Measurements from ENCODE around the gene IGSF9. TPM values are rescaled to one million over a fixed set of nuclear protein-coding genes. Genes with fewer than 3 reads are reported as not detected.

The IGSF9 gene
- total RNA-seq, 1 donor from 2014 or later, result 2.1 TPM

DNA sequence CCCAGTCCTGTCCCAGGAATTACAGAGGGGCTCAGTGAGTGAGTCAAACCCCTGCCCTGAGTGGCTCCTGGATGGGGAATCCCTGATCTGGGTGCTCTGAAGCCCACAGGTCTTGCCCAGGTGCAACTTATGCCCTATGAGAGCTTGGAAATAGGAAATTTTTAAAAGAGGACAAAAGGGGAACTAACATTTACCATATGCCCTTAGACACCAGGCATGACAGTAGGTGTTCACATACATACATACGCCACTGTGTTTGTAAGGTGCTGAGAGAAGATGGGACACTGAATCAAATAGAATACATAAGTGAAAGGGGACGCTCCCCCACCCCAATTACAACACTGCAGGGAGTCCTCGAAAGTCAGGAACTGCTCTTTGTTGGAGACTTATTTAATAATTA is 46.9 kb downstream of the IGSF9 start:
- H4K20me1 ChIP-seq (ENCODE audit: insufficient read depth, low read length), result no peaks in the 10 kb centered on the region
- FAIRE-seq, result no peak
- no peak for DNase-seq (ENCODE audit: low read depth)
- peaks cover 11% of the 10 kb centered on the region for H3K4me1 ChIP-seq (ENCODE audit: insufficient read depth, low read length)
- no peak overlapping the region for H3K27ac Mint-ChIP-seq (ENCODE audit: unreplicated experiment)
- peaks cover 5% of the 10 kb centered on the region for H3K9me3 Mint-ChIP-seq (ENCODE audit: unreplicated experiment)
- no peak overlapping the region for H3K4me3 Mint-ChIP-seq (ENCODE audit: unreplicated experiment)
- no peak overlapping the region for H3K4me2 ChIP-seq (ENCODE audit: low read length)
- peaks cover 18% of the 10 kb centered on the region for H3K4me1 Mint-ChIP-seq (ENCODE audit: low read depth, unreplicated experiment)
- TF ChIP-seq EZH2 (IDR thresholded peaks at IDR 0.05; ENCODE audit: insufficient read depth, low read length), result no peak
- TF ChIP-seq, protein P1, sequence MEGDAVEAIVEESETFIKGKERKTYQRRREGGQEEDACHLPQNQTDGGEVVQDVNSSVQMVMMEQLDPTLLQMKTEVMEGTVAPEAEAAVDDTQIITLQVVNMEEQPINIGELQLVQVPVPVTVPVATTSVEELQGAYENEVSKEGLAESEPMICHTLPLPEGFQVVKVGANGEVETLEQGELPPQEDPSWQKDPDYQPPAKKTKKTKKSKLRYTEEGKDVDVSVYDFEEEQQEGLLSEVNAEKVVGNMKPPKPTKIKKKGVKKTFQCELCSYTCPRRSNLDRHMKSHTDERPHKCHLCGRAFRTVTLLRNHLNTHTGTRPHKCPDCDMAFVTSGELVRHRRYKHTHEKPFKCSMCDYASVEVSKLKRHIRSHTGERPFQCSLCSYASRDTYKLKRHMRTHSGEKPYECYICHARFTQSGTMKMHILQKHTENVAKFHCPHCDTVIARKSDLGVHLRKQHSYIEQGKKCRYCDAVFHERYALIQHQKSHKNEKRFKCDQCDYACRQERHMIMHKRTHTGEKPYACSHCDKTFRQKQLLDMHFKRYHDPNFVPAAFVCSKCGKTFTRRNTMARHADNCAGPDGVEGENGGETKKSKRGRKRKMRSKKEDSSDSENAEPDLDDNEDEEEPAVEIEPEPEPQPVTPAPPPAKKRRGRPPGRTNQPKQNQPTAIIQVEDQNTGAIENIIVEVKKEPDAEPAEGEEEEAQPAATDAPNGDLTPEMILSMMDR (IDR thresholded peaks at IDR 0.05; ENCODE audit: insufficient read depth, low read depth, low read length), result no peak
- no peaks in the 10 kb centered on the region for H3K36me3 ChIP-seq (ENCODE audit: insufficient read depth, low read length)
- H3K27me3 ChIP-seq (ENCODE audit: insufficient read depth, low read length), result no peaks in the 10 kb centered on the region
- H3K79me2 ChIP-seq (ENCODE audit: insufficient read depth, low read length), result no peaks in the 10 kb centered on the region
- no peak overlapping the region for H3K27ac ChIP-seq (ENCODE audit: low read depth, low read length)
- no peaks in the 10 kb centered on the region for H3K9me3 ChIP-seq (ENCODE audit: insufficient read depth, low read depth, low read length)
- no peak overlapping the region for H3K9ac ChIP-seq (ENCODE audit: low read length)
- H3K27me3 Mint-ChIP-seq (ENCODE audit: low read depth, unreplicated experiment), result peaks cover 14% of the 10 kb centered on the region
- H2AFZ ChIP-seq (ENCODE audit: low read depth, low read length), result no peak overlapping the region
- H3K36me3 Mint-ChIP-seq (ENCODE audit: low read depth, unreplicated experiment), result no peaks in the 10 kb centered on the region
- no peak overlapping the region for H3K4me3 ChIP-seq (ENCODE audit: insufficient read depth, low read depth, low read length)

GRCh38 chr1:159897962-159898361 is 47.5 kb downstream of the IGSF9 start:
- DNase-seq (ENCODE audit: low read depth) (no peak), FAIRE-seq (no peak)
- Histone ChIP-seq H3K27me3 (ENCODE audit: insufficient read depth, low read length) (no peaks in the 10 kb centered on the region), H2AFZ (ENCODE audit: low read depth, low read length) (no peak overlapping the region), H3K27ac (ENCODE audit: low read depth, low read length) (no peak overlapping the region), H3K4me1 (ENCODE audit: insufficient read depth, low read length) (peaks cover 11% of the 10 kb centered on the region), H3K36me3 (ENCODE audit: insufficient read depth, low read length) (no peaks in the 10 kb centered on the region), H3K4me2 (ENCODE audit: low read length) (no peak overlapping the region), H3K4me3 (ENCODE audit: insufficient read depth, low read depth, low read length) (no peak overlapping the region), H3K9me3 (ENCODE audit: insufficient read depth, low read depth, low read length) (no peaks in the 10 kb centered on the region), H3K79me2 (ENCODE audit: insufficient read depth, low read length) (no peaks in the 10 kb centered on the region), H3K9ac (ENCODE audit: low read length) (no peak overlapping the region), H4K20me1 (ENCODE audit: insufficient read depth, low read length) (no peaks in the 10 kb centered on the region)
- Mint-ChIP-seq H3K36me3 (ENCODE audit: low read depth, unreplicated experiment) (no peaks in the 10 kb centered on the region), H3K9me3 (ENCODE audit: unreplicated experiment) (peaks cover 1% of the 10 kb centered on the region), H3K27ac (ENCODE audit: unreplicated experiment) (no peak overlapping the region), H3K27me3 (ENCODE audit: low read depth, unreplicated experiment) (peaks cover 14% of the 10 kb centered on the region), H3K4me1 (ENCODE audit: low read depth, unreplicated experiment) (peaks cover 20% of the 10 kb centered on the region), H3K4me3 (ENCODE audit: unreplicated experiment) (no peak overlapping the region)
- TF ChIP-seq, protein P1 (IDR thresholded peaks at IDR 0.05; ENCODE audit: insufficient read depth, low read depth, low read length), result no peak
- TF ChIP-seq EZH2 (IDR thresholded peaks at IDR 0.05; ENCODE audit: insufficient read depth, low read length), result no peak

GRCh38 chr1:159896546-159896930 is 48.9 kb downstream of the IGSF9 start:
- Mint-ChIP-seq H3K4me1 (ENCODE audit: low read depth, unreplicated experiment) (peaks cover 22% of the 10 kb centered on the region), H3K27me3 (ENCODE audit: low read depth, unreplicated experiment) (peaks cover 14% of the 10 kb centered on the region), H3K4me3 (ENCODE audit: unreplicated experiment) (no peak overlapping the region), H3K9me3 (ENCODE audit: unreplicated experiment) (no peaks in the 10 kb centered on the region), H3K36me3 (ENCODE audit: low read depth, unreplicated experiment) (no peaks in the 10 kb centered on the region), H3K27ac (ENCODE audit: unreplicated experiment) (no peak overlapping the region)
- H4K20me1 ChIP-seq (ENCODE audit: insufficient read depth, low read length), result no peaks in the 10 kb centered on the region
- H2AFZ ChIP-seq (ENCODE audit: low read depth, low read length), result no peak overlapping the region
- DNase-seq (ENCODE audit: low read depth) (no peak), FAIRE-seq (no peak)
- no peaks in the 10 kb centered on the region for H3K36me3 ChIP-seq (ENCODE audit: insufficient read depth, low read length)
- H3K27ac ChIP-seq (ENCODE audit: low read depth, low read length), result no peak overlapping the region
- TF ChIP-seq EZH2 (IDR thresholded peaks at IDR 0.05; ENCODE audit: insufficient read depth, low read length), result no peak
- TF ChIP-seq, protein P1 (IDR thresholded peaks at IDR 0.05; ENCODE audit: insufficient read depth, low read depth, low read length), result no peak
- H3K9me3 ChIP-seq (ENCODE audit: insufficient read depth, low read depth, low read length), result no peaks in the 10 kb centered on the region
- H3K27me3 ChIP-seq (ENCODE audit: insufficient read depth, low read length), result no peaks in the 10 kb centered on the region
- no peak overlapping the region for H3K4me2 ChIP-seq (ENCODE audit: low read length)
- H3K4me1 ChIP-seq (ENCODE audit: insufficient read depth, low read length), result peaks cover 11% of the 10 kb centered on the region
- H3K9ac ChIP-seq (ENCODE audit: low read length), result no peak overlapping the region
- H3K79me2 ChIP-seq (ENCODE audit: insufficient read depth, low read length), result no peaks in the 10 kb centered on the region
- H3K4me3 ChIP-seq (ENCODE audit: insufficient read depth, low read depth, low read length), result no peak overlapping the region
